GM18511 (cell line): Measurements from ENCODE around the gene SARM1.
"Not testable (repeated sequence)": the region's sequence is repeated elsewhere in the genome, so short reads cannot be mapped to it uniquely, and the experiment has no call there.

Source experiments
- ATAC-seq: cut with Tn5 transposase; IDR thresholded peaks from one replicate; pipeline ENCODE4 v1.9.1; 2021; ENCODE audit warnings: mild to moderate bottlenecking, moderate library complexity; ENCODE audit not compliant: unreplicated experiment

Gene SARM1

GRCh38 chr17:28371245-28372202 lies at the start of gene SARM1:
Gene SARM1, plus strand, starts transcription at chr17:28371694. Its CDS starts 339 bp downstream, at chr17:28372033.
- peak; percentile 91 for ATAC-seq

- ATAC-seq, result no peak
Observed at GRCh38 chr17:28324267-28324745, 47.2 kb upstream of the SARM1 start.

GRCh38 chr17:28324781-28325180 lies 46.7 kb upstream of the SARM1 start:
- no peak for ATAC-seq

GRCh38 chr17:28325211-28325610 lies 46.3 kb upstream of the SARM1 start:
- no peak for ATAC-seq

DNA sequence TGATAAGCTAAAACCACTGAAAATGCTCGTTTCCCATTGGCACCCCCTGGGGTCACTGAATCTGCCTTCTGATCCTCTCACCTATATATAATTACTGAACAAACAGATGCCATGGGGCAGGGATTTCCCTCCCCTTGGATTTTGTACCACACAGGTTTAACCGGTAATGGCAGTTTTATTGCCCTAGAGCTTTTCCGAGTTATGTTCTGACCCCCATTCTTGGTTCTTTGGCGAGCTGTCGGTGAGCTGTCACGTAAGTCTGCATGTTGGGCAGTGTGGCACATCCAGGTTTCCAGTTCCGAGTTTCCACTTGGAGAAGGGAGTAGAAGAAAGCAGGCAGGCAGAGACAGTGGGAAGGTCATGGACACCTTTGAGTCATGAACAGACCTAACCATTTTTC lies 45.4 kb upstream of the SARM1 start:
- no peak for ATAC-seq

- ATAC-seq, result no peak
Observed at GRCh38 chr17:28327031-28327607, 44.4 kb upstream of the SARM1 start.

- ATAC-seq, result no peak
Observed at GRCh38 chr17:28327709-28328108, 43.8 kb upstream of the SARM1 start.

- ATAC-seq, result no peak
Observed at GRCh38 chr17:28328325-28328724, 43.2 kb upstream of the SARM1 start.

DNA sequence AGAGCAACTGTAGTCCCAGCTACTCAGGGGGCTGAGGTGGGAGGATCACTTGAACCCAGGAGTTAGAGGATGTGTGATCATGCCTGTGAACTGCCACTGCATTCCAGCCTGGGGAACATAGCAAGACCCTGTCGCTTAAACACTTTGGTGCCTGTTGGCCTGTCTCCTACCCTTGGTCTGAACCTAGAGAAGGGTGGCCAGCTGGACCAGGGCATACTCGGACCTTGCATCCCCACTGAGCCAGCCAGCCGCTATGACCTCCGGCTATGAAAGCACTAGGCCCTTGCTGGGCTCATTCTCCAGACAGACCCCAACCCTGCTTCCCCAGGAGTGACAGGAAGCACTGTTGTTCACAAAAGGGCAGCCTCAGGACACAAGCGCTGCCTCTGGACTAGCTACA lies 40.8 kb upstream of the SARM1 start:
- no peak for ATAC-seq

GRCh38 chr17:28331891-28332420 lies 39.5 kb upstream of the SARM1 start:
- ATAC-seq, result no peak

- ATAC-seq, result no peak
Observed at GRCh38 chr17:28333083-28333746, 38.3 kb upstream of the SARM1 start.

DNA sequence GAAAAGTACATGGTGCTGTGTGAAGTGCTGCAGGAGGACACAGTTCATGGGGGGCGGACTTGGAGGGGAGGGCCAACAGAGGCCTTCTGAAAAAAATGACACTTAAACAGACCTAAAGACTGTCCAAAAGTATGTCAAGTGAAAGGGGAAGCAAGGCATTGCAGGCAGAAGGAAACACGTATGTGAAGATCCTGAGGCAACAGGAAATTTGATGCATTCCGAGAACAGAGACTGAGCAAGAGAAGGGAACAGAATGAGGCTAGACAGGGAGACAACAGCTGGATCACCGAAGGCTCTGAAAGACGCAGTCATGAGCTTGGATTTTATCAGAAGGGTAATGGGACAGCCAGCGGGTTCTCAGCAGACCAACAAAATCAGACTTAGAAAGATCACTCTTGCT lies 37.3 kb upstream of the SARM1 start:
- ATAC-seq, result no peak

DNA sequence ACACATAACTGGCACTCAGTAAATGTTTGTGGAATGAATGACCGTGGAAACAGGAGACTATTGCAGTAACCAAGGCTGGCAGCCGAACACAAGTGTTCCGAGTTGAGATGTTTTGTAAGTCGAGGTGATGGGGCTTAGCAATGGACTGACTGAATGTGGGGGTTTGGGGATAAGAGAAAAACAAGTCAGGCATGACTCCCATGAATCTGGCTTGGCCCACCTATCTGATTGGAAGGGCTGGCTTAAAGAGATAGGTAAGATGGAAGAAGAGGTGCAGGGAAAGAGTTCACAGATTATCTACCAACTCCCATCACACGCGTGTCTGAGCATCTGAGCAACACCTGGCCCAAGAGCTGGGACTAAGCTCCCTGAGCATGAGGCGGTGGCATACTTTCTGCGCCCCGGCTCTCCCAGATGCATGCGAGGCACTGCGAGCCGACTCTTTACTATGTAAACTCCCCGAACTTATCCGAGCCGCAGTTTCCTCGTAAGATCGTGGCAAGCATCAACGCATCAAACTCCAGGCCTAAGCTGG lies 36.8 kb upstream of the SARM1 start:
- ATAC-seq, result no peak

DNA sequence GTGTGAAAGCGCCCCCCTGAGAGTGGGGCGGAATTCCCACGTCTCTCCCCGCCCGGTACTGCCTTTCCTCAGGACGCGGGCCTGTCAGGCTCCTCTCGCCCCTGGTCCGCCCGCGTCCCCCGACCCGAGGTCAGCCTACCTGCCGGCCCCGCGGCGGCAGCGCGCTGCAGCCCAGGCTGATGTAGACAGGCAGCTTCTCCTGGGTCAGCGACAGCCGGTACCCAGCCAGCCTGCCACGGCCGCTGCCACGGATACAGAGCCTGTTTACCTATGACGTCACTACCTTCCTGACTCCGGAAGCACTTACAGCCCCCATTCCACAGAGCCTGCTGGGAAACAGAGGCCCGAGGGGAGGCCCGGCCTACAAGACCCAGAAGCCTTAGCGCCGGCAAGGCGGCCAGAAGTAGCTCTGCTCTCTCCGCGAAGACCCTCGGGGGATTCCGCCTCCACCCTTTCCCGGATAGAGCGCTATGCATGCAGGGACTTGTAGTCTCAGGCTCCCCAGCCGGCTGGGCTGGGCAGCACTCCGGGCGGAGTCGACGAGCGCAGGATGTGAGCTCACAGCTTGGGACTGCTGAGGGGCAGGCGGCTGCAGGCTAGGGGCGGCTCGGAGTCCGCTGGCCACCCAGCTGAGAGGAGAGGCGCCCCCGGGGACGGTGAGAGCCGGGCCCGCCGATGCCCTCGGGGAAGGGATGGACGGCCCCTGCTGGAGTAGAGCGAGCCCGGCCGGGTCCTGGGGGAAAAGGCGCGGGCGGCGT lies 36.1 kb upstream of the SARM1 start, which contains the start of the genes IFT20 and TNFAIP1:
Gene IFT20, minus strand, starts transcription at position 272 of the 758 bp plus-strand sequence. CDS start 3,487 bp downstream, outside the sequence.
Gene TNFAIP1, plus strand, starts transcription at position 561 of the 758 bp plus-strand sequence. CDS start 3,761 bp downstream, outside the sequence.
- peak; percentile 97 for ATAC-seq

DNA sequence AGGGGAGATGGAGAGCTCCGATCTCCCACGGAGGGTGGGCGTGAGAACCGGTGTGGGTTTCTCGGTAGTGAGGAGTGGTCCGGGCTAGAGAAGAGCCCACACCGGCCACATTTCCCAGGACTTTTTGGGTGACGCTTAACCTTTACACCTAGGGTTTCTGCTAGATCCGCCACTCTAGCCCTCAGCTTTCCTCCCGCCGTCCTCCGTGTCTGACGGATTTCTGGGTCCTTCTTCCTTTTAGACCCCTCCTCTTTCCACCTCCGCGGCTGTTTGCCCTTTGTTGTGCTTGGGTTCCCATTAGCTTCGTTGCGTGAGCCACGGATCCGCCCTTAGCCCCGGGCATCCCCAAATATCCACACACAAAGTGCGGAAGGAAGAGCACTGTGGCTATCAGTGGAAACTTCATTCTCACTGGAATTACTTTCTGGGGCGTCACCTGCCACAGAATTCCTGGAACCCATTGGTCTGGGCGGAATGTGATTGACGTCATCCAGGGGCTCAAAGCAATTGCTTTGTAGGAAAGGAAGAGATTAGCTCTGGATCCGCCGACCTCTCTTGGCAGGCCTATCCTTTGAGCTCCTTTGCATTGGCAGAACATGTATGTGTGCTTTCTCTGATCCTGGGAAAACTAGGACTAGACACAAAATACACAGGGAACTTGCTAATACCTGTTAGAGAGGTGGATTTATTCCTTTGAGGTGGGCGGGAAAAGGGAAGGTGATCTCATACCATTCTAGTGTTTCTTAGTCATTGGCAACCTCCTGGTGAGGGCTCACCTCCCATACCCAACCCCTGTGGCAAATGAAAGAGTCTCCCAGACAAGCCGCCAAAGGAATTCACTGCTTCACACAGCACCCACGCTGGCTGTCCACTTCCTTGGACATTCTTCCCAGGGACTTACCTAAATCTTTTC lies 35.3 kb upstream of the SARM1 start:
- no peak for ATAC-seq

- no peak for ATAC-seq
Observed at GRCh38 chr17:28338056-28338768, 33.3 kb upstream of the SARM1 start.

- not testable (repeated sequence) for ATAC-seq
Observed at GRCh38 chr17:28338769-28339212, 32.7 kb upstream of the SARM1 start.

GRCh38 chr17:28339431-28339830 lies 32.1 kb upstream of the SARM1 start:
- ATAC-seq, result no peak
